ENCODE data around the gene PAPSS1.
"Not testable (repeated sequence)": the region's sequence is repeated elsewhere in the genome, so short reads cannot be mapped to it uniquely, and the experiment has no call there.

The PAPSS1 gene

DNA sequence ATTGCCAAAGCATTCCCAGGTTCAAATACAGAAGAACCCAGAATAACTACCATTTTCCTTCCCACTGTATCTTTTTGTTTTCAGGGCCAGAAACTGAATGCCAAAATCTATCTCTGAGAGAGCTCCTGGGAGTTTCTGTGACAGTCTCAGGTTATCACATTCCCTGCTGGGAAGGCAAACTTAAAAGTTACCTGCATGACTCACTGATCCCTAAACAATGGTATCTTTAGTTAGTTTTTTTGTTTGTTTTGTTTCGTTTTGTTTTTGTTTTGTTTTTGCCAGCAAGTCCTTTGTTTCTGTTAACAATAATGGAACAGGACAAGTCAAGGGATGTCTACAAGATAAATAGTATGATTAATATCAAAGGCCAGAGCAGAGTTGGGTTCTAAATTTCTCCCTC lies 34.3 kb downstream of the PAPSS1 start:
- no peak for DNase-seq

DNA sequence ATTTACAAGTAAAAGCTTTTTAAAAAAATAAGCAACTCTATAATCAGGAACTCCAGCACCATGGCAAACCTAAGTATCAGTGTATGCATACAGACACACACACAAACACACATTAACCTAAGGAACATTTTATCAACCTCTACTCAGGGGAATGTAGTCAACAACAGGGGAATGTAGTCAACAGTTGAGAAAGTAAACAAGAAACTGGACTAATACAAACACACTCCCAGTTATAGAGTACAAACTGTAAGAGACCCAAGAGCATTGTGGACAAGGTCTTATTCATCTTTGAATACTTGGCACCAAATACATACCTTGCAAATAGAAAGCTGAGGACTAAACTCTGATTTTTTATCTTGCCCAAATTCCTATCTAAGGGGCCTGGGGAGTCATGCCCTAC lies 36.2 kb downstream of the PAPSS1 start:
- no peak for DNase-seq

DNA sequence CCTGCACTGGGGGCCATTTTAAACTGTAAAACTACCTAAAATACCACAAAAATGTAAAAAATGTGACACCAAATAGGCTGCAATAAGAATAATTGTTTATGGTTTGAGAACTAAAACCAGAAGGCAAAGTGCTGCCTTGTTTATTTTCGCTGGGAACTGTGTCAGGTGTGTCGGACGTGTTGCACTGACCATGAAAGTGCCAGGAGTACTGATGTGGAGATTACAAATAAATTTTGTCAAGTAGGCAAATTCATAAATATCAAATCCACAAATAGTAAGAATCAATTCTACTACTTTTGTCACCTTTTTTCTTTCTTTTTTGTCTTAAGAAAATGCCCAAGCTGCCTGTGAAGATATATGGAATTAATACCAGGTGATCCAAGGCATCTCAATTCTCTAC lies 37.7 kb downstream of the PAPSS1 start:
- no peak for DNase-seq

DNA sequence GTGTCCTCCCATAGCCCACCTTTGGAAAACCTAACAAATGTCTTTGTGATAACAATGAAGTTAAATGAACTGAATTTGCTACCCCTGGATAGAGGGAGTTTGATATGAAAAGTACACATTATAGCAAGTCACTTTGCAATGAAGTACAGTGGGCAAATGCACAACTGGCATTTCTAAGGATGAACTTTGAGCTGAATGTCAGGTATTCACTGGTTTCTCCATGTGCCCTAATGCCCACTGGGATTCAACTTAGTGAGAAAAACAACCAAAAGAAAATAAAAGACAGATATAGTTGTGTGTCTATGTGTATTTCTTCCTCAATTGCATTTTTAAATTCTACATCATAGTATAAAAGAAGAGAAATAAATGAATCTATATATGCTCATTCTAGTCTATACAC lies 51.0 kb downstream of the PAPSS1 start:
- DNase-seq: no peak

DNA sequence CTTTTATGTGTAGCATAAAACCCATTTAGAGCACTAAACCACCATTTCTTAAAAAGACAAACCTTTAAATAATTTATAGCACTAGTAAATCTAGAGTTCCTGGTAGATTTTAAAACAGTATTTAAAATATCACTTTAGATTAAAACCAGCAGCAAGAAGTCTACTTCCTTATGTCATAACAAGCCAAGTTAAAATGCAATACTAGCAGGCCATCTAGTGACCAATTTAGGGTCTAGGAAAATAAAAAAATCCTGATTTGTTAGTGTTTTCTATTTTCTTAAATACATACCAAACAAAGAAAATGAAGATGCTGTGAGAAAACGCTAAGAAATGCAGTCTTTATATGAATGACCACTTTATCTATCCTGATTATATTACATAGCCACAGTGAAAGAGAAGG lies 53.9 kb downstream of the PAPSS1 start:
- no peak for DNase-seq

DNA sequence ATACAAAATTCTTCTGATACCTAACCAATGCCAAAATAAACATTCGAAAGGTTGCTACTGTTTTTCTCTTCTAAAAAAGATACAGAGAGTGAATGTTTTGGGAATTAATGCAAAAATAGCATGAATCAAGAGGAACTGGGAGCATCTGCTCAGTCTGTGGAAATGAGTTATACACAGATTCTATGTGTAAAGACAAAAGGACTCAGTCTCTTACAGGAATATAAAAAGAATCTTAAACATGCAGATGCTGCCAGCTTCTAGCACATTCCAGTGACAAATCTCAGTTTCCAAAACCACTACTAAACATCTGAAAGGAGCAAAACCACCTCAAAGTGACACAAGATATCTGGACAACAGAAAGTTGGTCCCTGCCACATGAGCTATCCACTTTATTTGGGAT lies 55.0 kb downstream of the PAPSS1 start:
- no peak for DNase-seq

DNA sequence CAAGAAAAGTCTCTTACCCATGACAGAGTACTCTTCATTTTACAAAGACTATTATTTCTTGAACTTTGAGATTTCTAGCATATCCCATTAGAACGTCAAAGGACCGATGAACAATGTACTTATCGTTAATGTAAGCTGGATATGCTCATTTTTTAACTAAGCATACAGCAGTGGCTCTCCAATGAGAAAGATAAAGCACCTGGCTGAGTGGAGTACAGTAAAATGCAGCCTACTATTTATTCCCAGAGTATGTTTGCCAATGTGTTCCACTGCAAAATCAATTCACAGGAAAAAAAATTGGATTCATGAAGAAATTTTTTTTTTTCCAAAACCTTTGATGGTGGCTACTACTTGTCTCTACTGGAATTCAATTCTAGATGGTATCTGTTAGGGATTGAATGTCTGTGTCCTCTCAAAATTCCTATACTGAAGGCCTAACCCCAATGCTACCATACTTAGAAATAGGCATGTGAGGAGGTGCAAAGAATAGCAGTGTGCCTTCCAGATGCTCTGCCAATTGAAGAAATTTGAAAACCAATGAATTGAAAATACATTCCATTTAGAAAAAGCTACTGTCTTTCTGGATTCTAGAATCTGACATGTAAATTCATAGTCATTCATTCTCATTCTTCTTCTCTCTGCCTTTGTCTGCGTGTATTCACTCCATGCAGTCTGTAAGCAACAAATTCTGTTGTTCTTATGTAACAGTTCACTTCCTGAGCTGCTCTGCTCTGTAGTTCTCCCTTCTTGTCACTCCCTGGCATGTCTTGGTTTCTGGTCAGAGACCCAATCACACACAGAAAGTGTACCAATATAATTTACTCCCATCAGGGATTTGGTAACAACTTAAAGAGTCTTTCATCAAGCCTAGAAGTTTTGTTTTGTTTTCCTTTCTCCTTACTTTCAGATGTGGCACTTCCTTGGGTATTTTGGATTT lies 61.4 kb downstream of the PAPSS1 start:
- no peak for DNase-seq

DNA sequence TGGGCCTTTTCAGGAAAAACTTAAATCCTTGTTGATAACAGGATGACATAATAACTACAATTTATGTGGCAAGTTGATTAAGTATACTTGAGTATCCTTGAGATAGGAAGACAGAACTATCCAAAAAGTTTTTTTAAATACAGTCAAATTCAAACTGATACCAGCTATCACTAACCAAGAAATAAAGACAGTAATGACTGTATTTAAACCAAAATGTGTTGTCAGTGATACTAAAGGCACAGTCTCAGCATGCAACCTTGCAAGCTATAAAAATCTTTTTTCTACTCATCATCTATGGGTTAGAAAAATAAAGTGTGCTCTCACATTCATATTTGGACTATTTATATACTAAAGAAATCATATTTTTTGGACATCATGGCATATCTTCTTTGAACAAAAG lies 64.7 kb downstream of the PAPSS1 start:
- no peak for DNase-seq

DNA sequence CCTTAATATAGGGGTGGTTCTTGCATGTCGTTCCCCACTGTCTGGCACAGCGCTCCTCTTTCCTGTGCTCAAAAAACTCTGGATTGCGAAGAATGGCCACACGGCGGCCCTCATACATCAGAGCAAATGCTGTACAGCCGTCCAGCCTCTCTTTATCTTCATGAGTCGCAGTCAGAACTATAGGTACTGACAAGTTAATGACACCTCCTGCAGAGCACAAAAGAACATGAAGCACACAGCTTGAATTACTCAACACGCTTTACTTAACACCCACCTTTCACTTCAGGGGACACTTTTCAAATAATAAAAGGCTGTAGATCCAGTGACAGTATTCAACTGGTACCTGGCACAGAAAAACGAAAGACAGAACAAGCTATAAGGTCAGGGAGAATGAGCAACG lies 65.3 kb downstream of the PAPSS1 start:
- DNase-seq: peak; percentile 43

DNA sequence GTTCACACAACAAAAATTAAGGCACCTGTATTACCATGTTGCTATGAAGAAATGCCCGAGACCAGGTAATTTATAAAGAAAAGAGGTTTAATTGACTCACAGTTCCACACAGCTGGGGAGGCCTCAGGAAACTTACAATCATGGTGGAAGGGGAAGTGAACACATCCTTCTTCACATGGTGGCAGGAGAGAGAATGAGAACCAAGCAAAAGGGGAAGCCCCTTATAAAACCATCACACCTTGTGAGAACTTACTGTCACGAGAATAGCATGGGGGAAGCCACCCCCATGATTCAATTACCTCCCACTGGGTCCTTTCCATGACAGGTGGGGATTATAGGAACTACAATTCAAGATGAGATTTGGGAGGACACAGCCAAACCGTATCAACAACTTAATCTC lies 68.6 kb downstream of the PAPSS1 start:
- DNase-seq: not testable (repeated sequence)

DNA sequence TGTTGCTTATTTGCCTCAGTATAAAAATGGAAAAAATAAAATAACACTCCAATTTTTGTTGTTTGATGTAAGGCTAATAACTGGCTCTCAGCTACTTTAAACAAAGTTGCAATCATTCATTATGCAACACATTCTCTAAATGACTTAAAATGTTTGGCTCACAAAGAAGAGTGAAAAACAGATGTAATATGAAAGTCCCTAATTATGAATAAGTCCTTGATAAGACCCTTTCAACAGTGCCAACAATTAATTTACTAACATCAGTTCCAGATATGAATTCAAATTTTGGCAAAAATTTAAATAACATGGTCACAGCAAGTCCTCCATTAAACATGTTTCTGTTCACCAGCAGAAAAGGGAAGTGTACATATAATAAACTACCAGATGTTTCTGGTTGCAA lies 69.8 kb downstream of the PAPSS1 start:
- no peak for DNase-seq

DNA sequence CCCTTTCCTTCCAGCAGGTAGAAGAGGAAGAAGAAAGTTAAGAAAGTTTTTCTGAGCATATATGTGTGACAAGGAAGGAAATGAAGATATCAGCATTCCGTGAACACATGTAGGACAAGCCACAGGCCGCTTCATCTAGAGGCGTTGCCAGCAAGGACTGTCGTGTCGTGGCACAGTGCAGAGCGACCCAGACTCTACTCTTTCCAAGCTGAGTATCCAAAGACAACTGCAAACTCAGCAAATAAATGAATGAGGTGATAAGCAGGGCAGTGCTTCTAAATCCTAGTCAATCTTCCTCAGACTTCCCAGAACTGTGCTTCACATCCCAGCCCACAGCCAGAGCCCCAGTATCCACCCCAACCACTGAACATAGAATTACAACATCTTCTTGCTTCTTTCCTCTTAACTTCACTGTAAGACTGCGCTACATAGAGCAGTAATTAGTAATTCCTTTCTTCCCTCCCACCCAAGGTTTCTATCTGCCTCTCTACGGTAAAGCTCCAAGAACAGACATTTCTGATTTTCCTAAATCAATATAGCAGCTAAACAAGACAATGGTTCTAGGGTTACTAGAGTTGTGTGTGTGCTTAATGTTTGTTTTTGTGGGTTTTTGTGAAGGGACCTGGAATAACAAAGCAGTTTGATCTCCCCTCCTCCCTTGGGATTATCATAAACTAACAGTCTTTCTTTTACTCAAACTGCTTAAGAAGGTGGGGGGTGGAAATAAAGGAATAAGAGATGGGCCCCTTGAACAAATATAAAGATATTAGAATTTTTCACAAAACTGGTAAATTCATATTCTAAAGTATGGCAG lies 71.6 kb downstream of the PAPSS1 start:
- DNase-seq: no peak

DNA sequence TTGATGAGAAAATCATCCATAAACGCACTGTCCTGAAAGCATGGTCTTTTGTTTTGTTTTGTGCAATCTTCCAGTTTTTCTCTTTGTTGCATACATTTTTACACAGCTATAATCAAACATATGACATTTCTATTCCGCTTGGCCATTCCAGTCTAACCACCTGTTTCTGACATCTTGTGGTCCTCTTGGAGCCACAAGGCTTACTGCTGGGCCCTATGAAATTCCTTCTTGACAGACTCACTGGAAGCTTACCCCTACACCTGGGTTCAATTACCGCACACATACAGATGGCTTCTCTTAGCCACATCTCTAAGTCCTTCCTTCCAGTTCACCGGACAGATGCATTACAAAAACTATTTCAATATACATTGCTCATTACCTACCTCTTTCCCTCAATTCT lies 72.4 kb downstream of the PAPSS1 start:
- no peak for DNase-seq

DNA sequence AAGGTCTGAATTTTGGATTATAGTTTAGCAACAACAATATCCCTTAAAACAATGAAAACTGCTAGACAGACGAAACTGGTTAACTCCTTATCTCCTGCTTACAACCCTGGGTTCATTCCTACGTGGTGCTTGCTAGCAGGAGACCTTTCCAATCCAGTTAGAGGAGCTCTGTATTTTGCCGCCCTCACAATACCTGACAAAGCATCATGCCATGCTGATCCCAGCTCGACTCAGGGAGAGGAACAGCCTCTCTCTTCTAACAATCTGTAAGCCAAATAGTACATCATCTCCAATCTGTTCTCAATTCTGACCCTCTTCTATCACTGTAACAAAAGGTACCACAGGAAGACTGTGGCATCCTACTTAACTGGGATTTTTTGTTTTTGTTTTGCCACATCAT lies 74.4 kb downstream of the PAPSS1 start:
- DNase-seq: no peak

DNA sequence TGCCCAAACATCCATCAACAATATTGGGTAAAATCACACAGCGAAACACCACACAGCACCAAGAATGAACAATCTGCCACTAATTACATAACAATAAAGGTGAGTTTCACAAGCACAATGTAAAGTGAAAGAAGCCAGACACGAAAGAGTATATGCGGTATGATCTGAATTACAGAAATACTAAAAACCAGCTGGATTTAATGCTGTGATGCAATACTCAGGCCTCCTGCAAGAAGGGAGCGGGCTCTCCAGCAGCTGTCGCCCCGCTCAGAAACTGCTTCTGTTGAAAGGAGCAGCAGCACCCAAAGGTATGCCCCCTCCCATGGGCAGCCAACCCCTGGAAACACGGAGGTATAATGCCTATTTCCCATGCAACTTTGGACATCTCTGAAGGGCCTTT lies 77.0 kb downstream of the PAPSS1 start:
- no peak for DNase-seq

DNA sequence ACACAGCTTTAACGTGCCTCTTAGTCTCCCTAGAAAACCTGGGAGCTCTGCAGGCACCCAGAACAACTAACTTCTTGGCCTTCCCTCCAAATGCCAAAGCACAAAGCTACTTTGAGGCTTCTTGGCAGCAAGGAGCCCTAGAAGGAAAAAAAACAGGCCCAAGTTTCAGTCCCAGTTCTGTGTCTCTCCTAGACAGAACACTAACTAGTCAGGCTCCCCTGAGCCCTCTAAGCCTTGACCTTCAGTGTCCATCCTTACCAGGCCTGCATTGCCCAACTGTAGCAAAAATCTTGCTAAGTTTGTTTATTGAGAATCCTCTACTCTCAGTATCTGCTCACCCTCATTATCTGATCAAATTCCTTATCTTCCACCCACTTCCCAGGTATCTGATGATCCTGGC lies 79.2 kb downstream of the PAPSS1 start:
- no peak for DNase-seq

DNA sequence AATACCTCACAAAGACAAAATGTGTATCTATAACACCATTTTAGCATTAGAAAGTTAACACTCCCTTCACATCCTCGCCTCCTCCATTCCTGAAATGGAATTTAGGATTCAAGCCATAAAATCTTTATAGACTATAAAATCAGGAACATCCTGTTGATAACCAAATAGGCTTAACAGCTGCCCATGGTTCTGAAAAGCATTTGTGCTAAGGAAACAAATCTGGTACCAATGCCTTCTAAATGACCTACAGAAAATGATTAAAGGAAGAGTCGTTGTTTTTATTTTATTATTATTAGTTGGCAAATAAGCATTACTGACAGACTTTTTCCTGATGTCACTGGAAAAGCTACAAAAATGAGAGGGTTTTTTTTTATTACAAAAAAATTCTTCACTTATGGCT lies 79.8 kb downstream of the PAPSS1 start:
- no peak for DNase-seq

DNA sequence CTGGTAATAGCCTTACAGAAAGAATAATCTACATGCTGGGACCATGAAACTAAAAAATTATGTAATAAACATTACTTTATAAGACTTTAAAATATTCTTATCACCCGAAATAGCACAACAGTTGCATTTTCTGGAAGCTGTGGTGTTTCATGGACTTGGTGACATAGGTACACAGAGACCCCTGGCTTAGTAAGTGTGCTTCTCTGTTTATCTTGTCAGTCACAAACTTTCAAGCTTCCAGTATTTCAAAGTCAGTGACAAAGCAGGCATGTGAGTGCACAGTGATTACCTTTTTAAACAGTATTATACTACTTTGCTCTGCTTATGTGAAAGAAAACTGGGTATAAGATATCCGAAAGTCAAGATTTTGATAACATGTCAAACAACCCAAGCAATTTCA lies 84.3 kb downstream of the PAPSS1 start:
- DNase-seq: no peak

DNA sequence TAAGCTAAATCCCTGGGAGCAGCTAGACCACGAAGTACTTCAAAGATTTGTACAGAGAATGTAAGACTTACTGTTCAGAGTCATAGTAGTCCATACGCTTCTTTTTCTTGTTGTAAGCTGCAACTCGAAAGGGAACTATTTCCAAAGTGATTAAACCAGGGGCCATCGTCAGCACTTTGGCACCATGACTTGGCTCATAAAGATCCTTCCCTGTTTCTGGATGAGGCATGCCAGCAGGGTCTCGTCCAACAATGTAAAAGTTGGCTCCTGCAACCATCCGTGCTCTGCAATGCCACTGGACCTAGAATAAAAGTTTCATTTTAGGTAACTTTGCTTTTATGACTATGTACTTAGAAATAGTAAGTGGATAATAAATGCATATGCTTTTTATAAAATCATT lies 88.5 kb downstream of the PAPSS1 start:
- no peak for DNase-seq

DNA sequence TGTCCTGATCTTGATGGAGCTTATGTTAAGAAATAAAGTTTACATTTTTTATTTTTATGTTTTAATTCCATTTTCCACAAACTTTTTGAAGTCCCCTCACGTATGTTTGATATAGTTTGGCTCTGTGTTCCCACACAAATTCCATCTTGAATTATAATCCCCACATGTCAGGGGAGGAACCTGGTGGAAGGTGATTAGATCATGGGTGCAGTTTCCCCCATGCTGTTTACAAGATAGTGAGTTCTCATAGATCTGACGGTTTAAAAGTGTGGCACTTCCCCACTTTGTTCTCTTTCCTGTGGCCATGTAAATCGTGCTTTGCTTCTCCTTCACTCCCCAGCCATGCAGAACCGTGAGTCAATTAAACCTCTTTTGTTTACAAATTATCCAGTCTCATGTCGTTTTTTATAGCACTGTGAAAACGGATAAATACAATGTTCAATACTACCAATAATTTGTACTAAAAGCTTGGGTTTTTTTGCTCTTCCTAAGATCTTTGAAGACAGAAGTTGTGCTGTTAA lies 89.8 kb downstream of the PAPSS1 start:
- DNase-seq: no peak

DNA sequence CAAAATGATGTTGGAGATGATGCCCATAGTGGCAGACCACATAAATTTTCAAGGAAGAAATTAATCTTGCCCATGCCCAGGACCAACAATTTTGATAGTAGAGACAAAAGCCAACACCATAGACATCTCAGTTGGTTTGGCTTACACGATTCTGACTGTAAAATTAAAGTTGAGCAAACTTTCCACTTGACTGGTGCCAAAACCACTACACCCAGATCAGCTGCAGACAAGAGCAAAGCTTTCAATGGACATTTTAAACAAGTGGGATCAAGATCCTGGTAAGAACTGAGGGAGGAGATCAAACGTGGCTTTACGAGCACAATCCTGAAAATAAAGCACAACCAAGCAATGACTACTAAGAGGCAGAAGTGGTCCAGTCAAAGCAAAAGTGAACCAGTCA lies 90.7 kb downstream of the PAPSS1 start:
- DNase-seq: no peak

DNA sequence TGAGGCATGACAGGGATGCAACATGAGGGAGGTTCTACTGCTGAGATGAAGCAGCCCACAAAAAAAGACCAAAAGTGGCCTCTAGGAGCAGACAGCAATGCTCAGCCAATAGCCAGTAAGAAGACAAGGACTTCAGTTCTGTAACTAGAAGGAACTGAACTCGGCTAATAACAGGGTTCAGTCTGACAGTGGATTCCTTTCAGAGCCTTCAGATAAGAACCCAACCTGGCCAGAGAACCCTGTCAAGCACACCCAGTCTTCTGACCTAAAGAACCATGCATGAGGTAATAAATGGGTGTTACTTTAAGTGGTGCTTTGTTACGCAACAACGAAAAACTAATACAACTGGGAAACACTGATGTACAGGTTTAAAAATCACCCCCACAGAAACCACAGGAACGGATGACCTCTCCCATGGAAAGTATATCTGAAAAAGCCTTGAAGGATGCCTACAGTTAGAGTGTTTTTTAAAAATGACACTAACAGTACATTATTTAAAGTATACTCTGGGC lies 94.6 kb downstream of the PAPSS1 start:
- no peak for DNase-seq

DNA sequence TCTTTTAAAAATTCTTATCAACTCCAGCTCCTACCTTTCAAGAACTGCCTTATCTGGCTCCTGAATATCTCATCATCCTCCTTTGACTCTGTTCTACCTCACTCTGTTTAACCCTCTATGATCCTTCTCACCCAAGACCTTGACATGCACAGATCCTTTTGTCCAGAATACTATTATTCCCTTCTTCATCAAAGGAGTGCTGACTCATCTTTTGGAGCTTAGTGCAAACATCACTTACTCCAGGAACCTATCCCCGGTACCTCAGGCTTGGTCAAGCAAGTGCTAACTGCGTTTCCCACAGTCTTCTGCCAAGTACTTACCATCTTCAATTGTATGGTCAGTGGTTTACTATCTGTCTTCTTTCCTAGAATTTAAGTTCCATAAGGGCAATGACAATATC lies 96.0 kb downstream of the PAPSS1 start:
- no peak for DNase-seq

DNA sequence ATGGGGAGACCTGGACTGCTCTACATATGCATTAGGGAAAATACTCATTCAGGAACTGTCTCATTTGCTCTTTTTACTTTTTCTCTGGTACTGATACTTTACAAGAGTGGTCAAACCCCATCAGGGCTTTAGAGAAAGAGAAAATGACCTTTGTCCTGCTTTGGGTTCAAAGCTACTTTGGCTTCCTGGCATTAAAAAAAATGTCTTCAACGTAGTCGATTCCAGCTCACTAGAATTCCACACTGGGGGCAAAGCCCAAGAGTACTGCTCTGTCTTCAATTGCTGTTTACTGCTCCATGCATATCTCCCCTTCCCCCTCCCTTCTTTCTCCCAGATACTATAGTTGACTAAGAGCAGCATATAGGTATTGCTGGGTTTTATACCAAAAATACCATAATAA lies 98.0 kb downstream of the PAPSS1 start:
- DNase-seq: no peak

Measured in NCI-H748 treated with DMSO at 0.1 percent for 48 hours (cell line).